Measurements from ENCODE around the gene QKI. TPM values are rescaled to one million over a fixed set of nuclear protein-coding genes. Genes with fewer than 3 reads are reported as not detected.

The QKI gene
- total RNA-seq, 2 donors from 2014 or later, result 116 to 138 TPM

DNA sequence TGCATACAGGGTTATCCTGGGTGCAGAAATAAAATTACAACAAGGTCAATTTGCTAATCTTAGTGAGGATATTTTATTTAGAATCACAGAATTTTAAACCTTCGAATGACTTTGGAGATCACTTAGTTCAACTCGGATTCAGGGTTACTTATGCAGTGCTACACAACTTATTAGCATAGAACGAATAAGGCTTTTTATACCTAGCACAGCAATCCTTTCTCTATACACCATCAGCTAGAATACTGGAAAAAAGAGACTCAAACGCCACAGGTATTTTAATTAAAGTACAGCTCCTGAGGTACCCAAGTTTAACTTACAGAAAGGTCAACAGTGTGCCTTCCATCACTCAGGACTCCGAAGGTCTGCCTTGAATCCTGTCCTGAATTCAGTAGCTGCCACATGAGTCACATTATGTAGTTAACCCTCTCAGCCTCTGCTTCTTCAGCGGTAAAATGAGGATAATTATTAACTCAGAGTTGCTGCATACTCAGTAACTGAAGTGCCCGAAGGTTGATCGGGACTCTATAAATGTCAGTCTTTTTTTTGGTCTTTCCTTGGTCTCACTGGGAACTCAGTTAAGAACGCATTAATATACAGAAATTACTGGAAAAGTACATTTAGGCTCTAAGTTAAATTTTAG lies 6.0 kb upstream of the QKI start:
- intact Hi-C loops (cut with DNase I), result no loop called here
- no peak for DNase-seq (ENCODE audit: low spot score)

GRCh38 chr6:163409712-163410111 lies 4.8 kb upstream of the QKI start:
- no peak for DNase-seq (ENCODE audit: low spot score)
- intact Hi-C loops (cut with DNase I), result loop anchor here in 1 of 2 donors (10.0 kb wide), 1 partner anchor 675 kb away; no protein-coding TSS in a partner anchor

- DNase-seq (ENCODE audit: low spot score), result no peak
- intact Hi-C loops (cut with DNase I), result loop anchor here in 1 of 2 donors (10.0 kb wide), 1 partner anchor 672 kb away; no protein-coding TSS in a partner anchor
Observed at GRCh38 chr6:163412341-163412740, 2.2 kb upstream of the QKI start.

DNA sequence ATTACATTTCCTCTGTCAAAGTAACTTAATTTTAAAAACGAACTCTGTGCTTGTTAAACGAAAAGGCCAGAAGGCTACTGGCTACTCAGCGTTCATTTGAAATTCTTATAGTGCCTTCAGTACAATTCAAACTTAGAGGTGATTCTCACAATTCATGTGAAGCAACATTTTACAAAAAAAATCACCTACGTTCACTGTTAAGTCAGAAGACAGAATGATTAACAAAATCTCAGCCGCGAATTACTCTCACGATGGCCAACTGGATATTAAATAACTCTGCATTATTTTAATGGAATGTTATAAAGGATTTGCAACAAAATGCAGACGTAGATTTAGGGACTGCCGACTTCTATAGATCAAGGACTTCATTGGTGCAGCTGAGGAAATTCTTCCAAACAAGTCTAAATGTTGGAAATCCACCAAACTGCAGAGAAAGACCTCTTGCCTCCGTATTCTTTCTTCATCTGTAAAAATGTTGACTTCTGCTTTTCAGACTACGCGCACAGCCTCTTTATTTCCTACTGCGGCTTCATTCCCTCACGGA lies 1.6 kb upstream of the QKI start:
- intact Hi-C loops (cut with DNase I), result loop anchor here in 1 of 2 donors (10.0 kb wide), 1 partner anchor 672 kb away; no protein-coding TSS in a partner anchor
- no peak for DNase-seq (ENCODE audit: low spot score)

DNA sequence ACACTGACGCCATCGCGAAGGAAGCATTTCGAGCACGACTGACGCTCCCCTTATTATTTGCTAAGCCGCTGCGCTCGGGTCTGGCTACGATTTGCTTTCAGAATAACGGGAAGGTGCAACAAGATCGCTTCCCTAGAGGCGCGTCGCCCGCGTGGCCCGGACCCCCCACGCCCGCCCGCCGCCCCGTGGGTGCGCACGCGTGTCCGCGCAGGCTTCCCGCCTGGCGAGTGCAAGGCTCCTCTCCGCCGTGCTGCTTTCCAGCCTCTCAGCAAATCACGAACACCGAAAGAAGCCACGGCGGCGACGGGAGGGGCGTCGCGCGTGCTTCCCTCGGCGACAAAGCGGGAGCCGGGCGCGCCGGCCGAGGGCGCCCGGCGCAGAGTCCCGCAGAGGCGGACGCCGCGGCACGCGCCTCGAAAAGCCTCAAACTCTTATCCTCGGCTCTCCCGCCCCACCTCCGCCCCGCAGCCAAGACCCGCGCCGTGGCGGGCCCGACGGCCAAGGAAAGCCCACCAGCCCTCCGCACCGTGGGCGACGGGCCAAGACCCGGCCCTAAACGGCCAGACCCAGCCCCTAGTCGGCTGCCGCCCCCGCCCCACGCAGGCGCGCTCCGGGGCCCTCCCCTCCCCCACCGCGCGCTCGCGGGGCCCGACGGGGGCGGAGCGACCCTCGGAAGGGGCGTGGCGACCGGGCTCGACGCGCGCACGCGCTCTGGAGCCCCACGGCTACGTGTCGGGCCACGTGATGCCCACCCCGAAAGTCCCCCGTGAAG lies 987 bp upstream of the QKI start:
- peak; percentile 97 for DNase-seq (ENCODE audit: low spot score)
- intact Hi-C loops (cut with DNase I), result loop anchor here in 1 of 2 donors (10.0 kb wide), 1 partner anchor 671 kb away; no protein-coding TSS in a partner anchor

GRCh38 chr6:163414946-163415619 lies 565 bp downstream of the QKI start:
- intact Hi-C loops (cut with DNase I), result loop anchor here in 1 of 2 donors (5.0 to 10.0 kb wide), 2 partner anchors 670 to 1213 kb away; no protein-coding TSS in a partner anchor
- DNase-seq (ENCODE audit: low spot score), result no peak

- intact Hi-C loops (cut with DNase I), result loop anchor here in 1 of 2 donors (5.0 to 10.0 kb wide), 2 partner anchors 669 to 1214 kb away; no protein-coding TSS in a partner anchor
- peak; percentile 87 for DNase-seq (ENCODE audit: low spot score)
Observed at GRCh38 chr6:163415620-163416556, 1.4 kb downstream of the QKI start.

- intact Hi-C loops (cut with DNase I), result loop anchor here in 1 of 2 donors (5.0 to 10.0 kb wide), 2 partner anchors 668 to 1214 kb away; no protein-coding TSS in a partner anchor
- no peak for DNase-seq (ENCODE audit: low spot score)
Observed at GRCh38 chr6:163416557-163417253, 2.2 kb downstream of the QKI start.

DNA sequence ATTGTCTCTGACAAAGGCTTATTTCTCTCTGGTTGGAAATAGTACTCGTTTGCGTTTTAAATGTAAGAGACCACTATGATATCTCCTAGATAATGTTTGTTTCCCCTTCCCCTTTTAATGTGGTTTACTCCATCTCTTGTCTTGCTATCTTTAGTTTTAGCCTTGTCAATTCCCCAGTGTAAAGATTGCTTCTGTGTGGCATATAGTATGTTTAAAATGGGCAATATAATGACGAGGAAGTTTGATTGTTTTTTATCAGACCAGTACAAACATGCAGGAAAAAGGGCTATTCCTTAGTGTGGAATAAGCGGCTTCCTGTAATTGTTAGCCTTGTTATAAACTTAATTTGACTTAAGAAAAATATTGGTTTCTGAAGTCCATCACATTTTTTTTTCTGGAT lies 3.1 kb downstream of the QKI start:
- DNase-seq (ENCODE audit: low spot score), result no peak
- intact Hi-C loops (cut with DNase I), result loop anchor here in 1 of 2 donors (5.0 to 10.0 kb wide), 2 partner anchors 667 to 1215 kb away; no protein-coding TSS in a partner anchor

- intact Hi-C loops (cut with DNase I), result loop anchor here in 1 of 2 donors (5.0 to 10.0 kb wide), 2 partner anchors 666 to 1216 kb away; no protein-coding TSS in a partner anchor
- no peak for DNase-seq (ENCODE audit: low spot score)
Observed at GRCh38 chr6:163418311-163419029, 4.0 kb downstream of the QKI start.

DNA sequence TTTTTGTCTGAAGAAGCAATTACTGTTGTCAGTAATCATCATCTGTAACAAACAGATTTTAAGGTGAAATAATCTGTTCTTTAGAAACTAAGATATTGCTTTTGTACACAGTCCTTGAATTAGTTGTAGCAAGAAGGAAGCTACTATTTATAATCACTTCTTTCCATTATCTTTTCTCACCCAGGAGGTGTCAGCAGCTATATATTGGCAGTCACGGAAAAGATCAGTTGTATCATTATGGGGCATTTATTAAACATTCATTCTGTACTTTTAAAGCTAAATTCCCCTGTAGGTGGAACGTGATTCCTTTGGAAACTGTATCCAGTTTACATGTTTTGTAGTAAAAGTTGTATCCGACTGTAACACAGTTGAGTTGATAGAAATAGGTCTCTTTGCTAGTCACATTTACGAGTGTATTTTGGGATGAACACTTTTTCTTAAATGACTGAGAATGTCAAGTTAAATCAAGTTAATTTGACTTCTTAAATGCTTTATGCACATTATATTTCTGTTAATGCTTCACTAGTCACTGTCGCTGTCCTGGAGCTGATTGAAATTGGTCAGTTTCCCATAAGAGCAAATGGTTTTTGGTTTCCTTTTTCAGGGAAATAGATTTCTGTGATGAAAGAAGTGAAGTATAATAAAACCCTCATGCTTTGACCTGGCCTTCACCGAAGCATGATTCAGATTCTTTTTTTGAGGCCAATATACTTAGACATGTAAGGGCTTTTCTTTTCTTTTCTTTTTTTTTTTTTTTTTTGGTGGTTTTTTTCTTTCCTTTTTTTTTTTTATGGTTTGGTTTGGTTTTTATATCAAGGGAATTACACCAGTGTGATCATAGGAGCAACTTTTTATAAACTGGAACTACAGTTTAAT lies 5.1 kb downstream of the QKI start:
- intact Hi-C loops (cut with DNase I), result loop anchor here (5.0 to 10.0 kb wide), 4 partner anchors 125 to 1217 kb away; no protein-coding TSS in a partner anchor
- no peak for DNase-seq (ENCODE audit: low spot score)

GRCh38 chr6:163420289-163420614 lies 5.7 kb downstream of the QKI start:
- intact Hi-C loops (cut with DNase I), result loop anchor here (10.0 kb wide), 2 partner anchors 125 to 535 kb away; no protein-coding TSS in a partner anchor

GRCh38 chr6:163422550-163422949 lies 8.0 kb downstream of the QKI start:
- DNase-seq (ENCODE audit: low spot score), result no peak
- intact Hi-C loops (cut with DNase I), result loop anchor here (10.0 kb wide), 2 partner anchors 122 to 532 kb away; no protein-coding TSS in a partner anchor

More at GRCh38 chr6:163420289-163420614, 5.7 kb downstream of the QKI start:
- no peak for DNase-seq (ENCODE audit: low spot score)

GRCh38 chr6:163423696-163424095 lies 9.2 kb downstream of the QKI start:
- DNase-seq (ENCODE audit: low spot score), result no peak
- intact Hi-C loops (cut with DNase I), result loop anchor here (10.0 kb wide), 2 partner anchors 121 to 531 kb away; no protein-coding TSS in a partner anchor

- no peak for DNase-seq (ENCODE audit: low spot score)
- intact Hi-C loops (cut with DNase I), result loop anchor here (10.0 kb wide), 2 partner anchors 117 to 527 kb away; no protein-coding TSS in a partner anchor
Observed at GRCh38 chr6:163427498-163428254, 13.2 kb downstream of the QKI start.

Data from posterior vena cava (tissue), 2 donors.